Heart right ventricle (tissue), 16 donors: Measurements from ENCODE around the gene POU6F2. TPM values are rescaled to one million over a fixed set of nuclear protein-coding genes. Genes with fewer than 3 reads are reported as not detected.

ENCODE experiments used
- ATAC-seq, 8 donors: fragments of 200-7000 bp; cut with Tn5 transposase; one replicate each; pipeline ENCODE4 v1.9.1; 2020; ENCODE audit warnings: mild to moderate bottlenecking in 8 of 8, moderate library complexity in 8 of 8, moderate number of reproducible peaks in 1 of 8
- DNase-seq, 2 donors: peaks; one replicate each; pipeline ENCODE4 v3.0.0-alpha.2; 2020
- H3K27ac ChIP-seq, 10 donors: fragments of 200-600 bp; sonication (generic) in 2 of 10; one replicate each; pipeline versions ENCODE4 v1.5.0 to v1.8.0; 2020 to 2022; ENCODE audit warnings: mild to moderate bottlenecking in 3 of 10
- H3K27me3 ChIP-seq, 7 donors: fragments of 200-600 bp; one replicate each; pipeline ENCODE4 v1.8.0; 2021 to 2022; ENCODE audit warnings: mild to moderate bottlenecking in 2 of 7
- H3K36me3 ChIP-seq, 9 donors: fragments of 200-600 bp; sonication (generic) in 1 of 9; one replicate each; pipeline versions ENCODE4 v1.5.0 to v1.8.0; 2020 to 2022; ENCODE audit warnings: mild to moderate bottlenecking in 2 of 9
- H3K4me1 ChIP-seq, 9 donors: fragments of 200-600 bp; sonication (generic) in 1 of 9; one replicate each; pipeline versions ENCODE4 v1.5.0 to v1.8.0; 2020 to 2022; ENCODE audit warnings: mild to moderate bottlenecking in 4 of 9
- H3K4me3 ChIP-seq, 10 donors: fragments of 200-600 bp; sonication (generic) in 2 of 10; one replicate each; pipeline versions ENCODE4 v1.5.0 to v1.8.0; 2020 to 2022; ENCODE audit warnings: mild to moderate bottlenecking in 7 of 10, moderate library complexity in 2 of 10
- H3K9me3 ChIP-seq, 11 donors: fragments of 200-600 bp in 10 of 11; sonication (generic) in 2 of 11; one replicate each; pipeline versions ENCODE4 v1.5.0 to v1.8.0; 2013 to 2022; ENCODE audit warnings: mild to moderate bottlenecking in 2 of 11, control low read depth in 1 of 11, moderate library complexity in 1 of 11
- CTCF ChIP-seq, 9 donors: fragments of 200-600 bp; sonication (generic) in 2 of 9; IDR thresholded peaks; one replicate each; pipeline versions ENCODE4 v1.5.0 to v1.8.0; 2021 to 2022; ENCODE audit warnings: antibody characterized with exemption in 9 of 9, mild to moderate bottlenecking in 5 of 9, moderate library complexity in 1 of 9
- WGBS, 2 donors: extraction: QIAGEN DNeasy Blood & Tissue Kit; methylation state at CpG; one replicate each; pipeline ENCODE4 v1.1.7; 2013; ENCODE audit warnings: inconsistent platforms in 1 of 2; 5-methylcytosine and 5-hydroxymethylcytosine counted together
- intact Hi-C, 10 donors: fragments of 100-400 bp; cut with DNase I; formaldehyde crosslinking; loops; one replicate each; pipeline versions ENCODE4 v1.11.1 to v1.14.2; 2022
- polyA plus RNA-seq, 2 donors: library from polyadenylated mRNA; stranded (reverse); fragments of 200-250 nt; gene quantifications; one replicate each; pipeline ENCODE4 v1.2.3, GENCODE V29; 2013
- total RNA-seq, 10 donors: library from RNA; stranded (reverse); fragmentation: NEBNext Ultra II Directional in 3 of 10; extraction: Animal tissue kit (Norgen Biotek cat#: 25700) in 3 of 10; gene quantifications; one replicate each; pipeline versions ENCODE4 v1.2.1 to v1.2.4, GENCODE V29; 2021 to 2023
- donor health status: Arrhythmogenic right ventricular cardiomyopathy.
- donor health status: ischemic (EF 13 %, LVEDD 7.1; RV severe dilation, severe dysfunction).
- donor health status: healthy with polysubstance abuse.
- donor health status: DM: no; HTN: yes; CAD: no.
- donor health status: DM: no; HTN: no; CAD: no.
- donor health status: ischemic (EF 25% LVEDD 6.9; RV normal size, moderate dysfunction).
- donor health status: ischemic (EF 25% LVEDD 5.7; RV mildly dilated, moderate dysfunction).
- donor health status: healthy.
- donor health status: DM: yes; HTN: yes; CAD: no.
- donor health status: Ischemic cardiomyopathy.
- donor health status: ischemic (EF 35%, LVEDD 5.7; RV mildly dilated, moderate dysfunction).
- donor health status: nonischemic (EF 11% LVEDD 7.7; RV severe dilation, severe dysfunction).
- donor health status: DM: yes; HTN: yes; CAD: no.
- donor health status: PGD.
- donor health status: ischemic (EF 29% LVEDD 5.4; RV normal size, mild dysfunction).
- donor health status: nonischemic (EF 23%, LVEDD 6.1; RV moderate dilation, normal function).

The POU6F2 gene
- total and polyA plus RNA-seq, 12 donors, result under 0.01 to 0.83 (median 0.34) TPM

DNA sequence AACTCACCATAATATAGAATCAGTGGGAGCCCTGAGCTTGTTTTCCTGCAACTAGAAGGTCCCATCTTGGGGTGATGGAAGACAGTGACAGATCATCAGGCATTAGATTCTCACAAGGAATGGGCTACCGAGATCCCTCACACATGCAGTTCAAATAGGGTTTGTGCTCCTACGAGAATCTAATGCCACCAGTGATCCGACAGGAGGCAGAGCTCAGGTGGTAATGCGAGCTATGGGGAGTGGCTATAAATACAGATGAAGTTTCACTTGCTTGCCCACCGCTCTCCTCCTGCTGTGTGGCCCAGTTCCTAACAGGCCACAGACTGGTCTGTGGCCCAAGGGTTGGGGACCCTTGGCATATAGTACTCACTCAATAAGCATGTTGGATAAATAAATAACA is 93.4 kb downstream of the POU6F2 start:
- Histone ChIP-seq H3K4me3 (no peak overlapping the region), H3K27ac (no peak overlapping the region), H3K9me3 (no peaks in the 10 kb centered on the region), H3K36me3 (no peaks in the 10 kb centered on the region), H3K4me1 (no peaks in the 10 kb centered on the region), H3K27me3 (peaks cover 0 to 3% (median 0%) of the 10 kb centered on the region in 7 donors)
- intact Hi-C loops, result no loop called here
- DNase-seq (no peak), ATAC-seq (no peak)
- WGBS, 2 donors, result 84 to 96% methylated on average over 5 of the region's 5 CpGs
- no peak for TF ChIP-seq CTCF (IDR thresholded peaks at IDR 0.05)

DNA sequence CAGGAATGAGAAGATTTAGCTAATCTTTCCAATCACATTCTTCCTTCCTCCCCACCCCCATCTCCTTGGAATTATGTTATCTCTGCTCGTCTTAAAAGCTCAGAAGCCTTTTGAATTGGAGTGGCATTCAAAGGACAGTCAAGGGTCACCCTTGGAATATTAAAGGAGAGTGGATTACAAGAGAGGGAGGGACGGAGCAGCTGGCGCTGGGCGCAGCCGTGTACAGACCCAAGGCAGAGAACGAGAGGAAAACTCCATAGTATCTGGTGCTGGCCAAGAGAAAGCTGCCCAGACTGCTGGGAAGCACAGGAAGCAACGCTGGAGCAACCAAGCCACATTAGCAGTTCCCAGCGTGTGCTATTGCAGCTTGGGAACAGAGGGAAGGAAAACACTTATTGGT is 95.7 kb downstream of the POU6F2 start:
- ATAC-seq (peak in 2 of 8 donors; percentile 40 to 56), DNase-seq (no peak)
- Histone ChIP-seq H3K4me1 (no peaks in the 10 kb centered on the region), H3K27ac (no peak overlapping the region), H3K36me3 (no peaks in the 10 kb centered on the region), H3K9me3 (no peaks in the 10 kb centered on the region), H3K4me3 (peak overlapping the region in 1 of 10 donors; percentile 26), H3K27me3 (peaks cover 0 to 3% (median 0%) of the 10 kb centered on the region in 7 donors)
- WGBS, 2 donors, result 12 to 13% methylated on average over 8 of the region's 8 CpGs
- intact Hi-C loops, result no loop called here
- no peak for TF ChIP-seq CTCF (IDR thresholded peaks at IDR 0.05)

- DNase-seq (no peak), ATAC-seq (no peak)
- Histone ChIP-seq H3K9me3 (no peaks in the 10 kb centered on the region), H3K4me3 (no peak overlapping the region), H3K4me1 (no peaks in the 10 kb centered on the region), H3K27me3 (peaks cover 0 to 6% (median 0%) of the 10 kb centered on the region in 7 donors), H3K27ac (no peak overlapping the region), H3K36me3 (no peaks in the 10 kb centered on the region)
- WGBS, 2 donors, result 77 to 83% methylated on average over 1 of the region's 1 CpG
- intact Hi-C loops, result no loop called here
- peak in 2 of 9 donors; percentile 8 to 16 for TF ChIP-seq CTCF (IDR thresholded peaks at IDR 0.05)
These were observed 97.5 kb downstream of the POU6F2 start for GRCh38 chr7:39075210-39075609.

GRCh38 chr7:39083781-39084180 is 106.1 kb downstream of the POU6F2 start:
- ATAC-seq (no peak), DNase-seq (no peak)
- intact Hi-C loops, result no loop called here
- no peak overlapping the region for H3K27ac ChIP-seq
- H3K36me3 ChIP-seq, result no peaks in the 10 kb centered on the region
- peaks cover 0 to 11% (median 5%) of the 10 kb centered on the region in 9 donors for H3K4me1 ChIP-seq
- WGBS, 2 donors, result 42 to 56% methylated on average over 3 of the region's 3 CpGs
- H3K4me3 ChIP-seq, result no peak overlapping the region
- H3K27me3 ChIP-seq, result peaks cover 0 to 46% (median 12%) of the 10 kb centered on the region in 7 donors
- no peak for TF ChIP-seq CTCF (IDR thresholded peaks at IDR 0.05)
- H3K9me3 ChIP-seq, result no peaks in the 10 kb centered on the region
